ENCODE data around the gene TXNL4A.

The TXNL4A gene

GRCh38 chr18:79989195-79989497, 783 bp upstream of the TXNL4A start:
- Histone ChIP-seq H3K4me3 (peak overlapping the region; percentile 90), H3K27ac (peak overlapping the region; percentile 96 to 98)
- DNase-seq (ENCODE audit: low spot score), result no peak
- no peak for TF ChIP-seq CTCF (IDR thresholded peaks at IDR 0.05)

- TF ChIP-seq CTCF (IDR thresholded peaks at IDR 0.05), result no peak
- Histone ChIP-seq H3K27ac (peak overlapping the region; percentile 96 to 98), H3K4me3 (peak overlapping the region; percentile 90)
- peak; percentile 83 for DNase-seq (ENCODE audit: low spot score)
Measured at GRCh38 chr18:79988071-79988450, 302 bp downstream of the TXNL4A start.

- Histone ChIP-seq H3K27ac (peak overlapping the region in 1 of 2 donors; percentile 96), H3K4me3 (peak overlapping the region; percentile 90)
- TF ChIP-seq CTCF (IDR thresholded peaks at IDR 0.05), result no peak
- DNase-seq (ENCODE audit: low spot score), result no peak
Measured at GRCh38 chr18:79987566-79987965, 797 bp downstream of the TXNL4A start.

GRCh38 chr18:79986726-79987125, 1.6 kb downstream of the TXNL4A start:
- H3K4me3 ChIP-seq, result peak overlapping the region; percentile 90
- TF ChIP-seq CTCF (IDR thresholded peaks at IDR 0.05), result no peak
- no peak for DNase-seq (ENCODE audit: low spot score)
- no peak overlapping the region for H3K27ac ChIP-seq

- Histone ChIP-seq H3K4me3 (no peak overlapping the region), H3K27ac (no peak overlapping the region)
- DNase-seq (ENCODE audit: low spot score), result no peak
- TF ChIP-seq CTCF (IDR thresholded peaks at IDR 0.05), result no peak
Measured at GRCh38 chr18:79985172-79985571, 3.2 kb downstream of the TXNL4A start.

GRCh38 chr18:79983793-79984192, 4.6 kb downstream of the TXNL4A start:
- no peak for TF ChIP-seq CTCF (IDR thresholded peaks at IDR 0.05)
- no peak for DNase-seq (ENCODE audit: low spot score)
- Histone ChIP-seq H3K27ac (no peak overlapping the region), H3K4me3 (no peak overlapping the region)

GRCh38 chr18:79983253-79983652, 5.1 kb downstream of the TXNL4A start:
- Histone ChIP-seq H3K4me3 (no peak overlapping the region), H3K27ac (no peak overlapping the region)
- no peak for TF ChIP-seq CTCF (IDR thresholded peaks at IDR 0.05)
- no peak for DNase-seq (ENCODE audit: low spot score)

Measured in coronary artery (tissue), 2 donors.